HepG2 (cell line): ENCODE results near the gene SEPHS2. TPM values are rescaled to one million over a fixed set of nuclear protein-coding genes. Genes with fewer than 3 reads are reported as not detected.

Experiments used
- BORCS8-MEF2B ChIP-seq: sonication (generic); formaldehyde crosslinking; IDR thresholded peaks from 2 replicates; pipeline ENCODE4 v1.8.0; 2022; ENCODE audit warnings: mild to moderate bottlenecking, missing genetic modification reagents
- BRF2 ChIP-seq: sonication (generic); formaldehyde crosslinking; IDR thresholded peaks from 2 replicates; pipeline ENCODE4 v1.8.1; 2022; ENCODE audit warnings: mild to moderate bottlenecking, missing genetic modification reagents
- FOXP4 ChIP-seq: sonication (generic); formaldehyde crosslinking; IDR thresholded peaks from 2 replicates; pipeline ENCODE4 v1.4.0; 2020; ENCODE audit warnings: missing genetic modification reagents
- HOXD1 ChIP-seq: sonication (generic); formaldehyde crosslinking; IDR thresholded peaks from 2 replicates; pipeline ENCODE4 v1.5.0; 2020; ENCODE audit warnings: missing genetic modification reagents
- KDM1A ChIP-seq: IDR thresholded peaks from 2 replicates; pipeline ENCODE4 v1.6.1; 2016; ENCODE audit warnings: missing compliant biosample characterization
- KDM3A ChIP-seq: IDR thresholded peaks from 2 replicates; pipeline ENCODE4 v1.6.1; 2018; ENCODE audit warnings: low read depth, missing compliant biosample characterization
- MATR3 ChIP-seq: sonication (generic); formaldehyde crosslinking; IDR thresholded peaks from 2 replicates; pipeline ENCODE4 v1.4.0; 2020; ENCODE audit warnings: missing genetic modification reagents
- PAWR ChIP-seq: sonication (generic); formaldehyde crosslinking; IDR thresholded peaks from 2 replicates; pipeline ENCODE4 v1.4.0; 2020; ENCODE audit warnings: missing genetic modification reagents, mild to moderate bottlenecking, borderline replicate concordance
- SMARCE1 ChIP-seq: fragments of 450-650 bp; IDR thresholded peaks from 2 replicates; pipeline ENCODE4 v1.6.1; 2017; ENCODE audit warnings: borderline replicate concordance
- SNAPC2 ChIP-seq: sonication (generic); formaldehyde crosslinking; IDR thresholded peaks from 2 replicates; pipeline ENCODE4 v1.8.1; 2022; ENCODE audit warnings: mild to moderate bottlenecking, missing genetic modification reagents
- SRY ChIP-seq: sonication (generic); formaldehyde crosslinking; IDR thresholded peaks from 2 replicates; pipeline ENCODE4 v1.8.0; 2022; ENCODE audit warnings: mild to moderate bottlenecking, missing genetic modification reagents
- TEAD3 ChIP-seq: optimal IDR thresholded peaks from 2 replicates; pipeline ENCODE3; 2016; ENCODE audit warnings: borderline replicate concordance
- USF2 ChIP-seq, 2 experiments: sonication (generic) in 1 of 2; formaldehyde crosslinking in 1 of 2; IDR thresholded peaks; 2 replicates each; pipeline versions ENCODE4 v1.5.1 to v1.6.1; 2011 to 2020; ENCODE audit warnings: borderline replicate concordance in 1 of 2, low read depth in 1 of 2, low read length in 1 of 2, mild to moderate bottlenecking in 1 of 2, missing genetic modification reagents in 1 of 2, moderate library complexity in 1 of 2
- ZNF136 ChIP-seq: sonication (generic); formaldehyde crosslinking; IDR thresholded peaks from 2 replicates; pipeline ENCODE4 v1.8.1; 2022; ENCODE audit warnings: low read depth, mild to moderate bottlenecking, moderate library complexity, missing genetic modification reagents
- ZNF225 ChIP-seq: sonication (generic); formaldehyde crosslinking; IDR thresholded peaks from 2 replicates; pipeline ENCODE4 v1.4.0; 2020; ENCODE audit warnings: mild to moderate bottlenecking, missing genetic modification reagents
- ZNF431 ChIP-seq: sonication (generic); formaldehyde crosslinking; IDR thresholded peaks from 2 replicates; pipeline ENCODE4 v1.9.0; 2022; ENCODE audit warnings: missing genetic modification reagents, low read depth, mild to moderate bottlenecking, borderline replicate concordance
- ZNF775 ChIP-seq: sonication (generic); formaldehyde crosslinking; IDR thresholded peaks from 2 replicates; pipeline ENCODE4 v1.4.0; 2020; ENCODE audit warnings: missing genetic modification reagents, mild to moderate bottlenecking, moderate library complexity, borderline replicate concordance
- ZSCAN22 ChIP-seq: sonication (generic); formaldehyde crosslinking; IDR thresholded peaks from 2 replicates; pipeline ENCODE4 v1.4.0; 2020; ENCODE audit warnings: mild to moderate bottlenecking, missing genetic modification reagents
- polyA plus RNA-seq, 8 experiments: library from polyadenylated mRNA; depleted of rRNA in 3 of 8; stranded (reverse) in 7 of 8; unstranded in 1 of 8; fragments of >200 nt; fragmentation: Illumina TruSeq in 4 of 8; extraction: Trizol in 4 of 8; gene quantifications; 2 replicates each; pipeline versions ENCODE4 v1.2.1 to v1.2.3, GENCODE V29; 2011 to 2016; ENCODE audit warnings: low read depth in 4 of 8, missing spikeins in 1 of 8, mixed read lengths in 1 of 8; ENCODE audit not compliant: insufficient read depth in 1 of 8
- total RNA-seq, 5 experiments: library from RNA; depleted of rRNA; stranded (reverse); fragments of >200 nt; fragmentation: Illumina TruSeq; extraction: Trizol; gene quantifications; 2 replicates each; pipeline ENCODE4 v1.2.3, GENCODE V29; 2016; ENCODE audit warnings: low read depth in 1 of 5
- TF ChIP-seq, protein P1 (sequence below): sonication (generic); formaldehyde crosslinking; IDR thresholded peaks from 2 replicates; pipeline ENCODE4 v1.4.0; 2020; ENCODE audit warnings: mild to moderate bottlenecking, missing genetic modification reagents
- TF ChIP-seq, protein P2 (sequence below): sonication (generic); formaldehyde crosslinking; IDR thresholded peaks from 2 replicates; pipeline ENCODE4; 2020; ENCODE audit warnings: missing genetic modification reagents, mild to moderate bottlenecking, borderline replicate concordance

SEPHS2 gene
- total and polyA plus RNA-seq, 2 of the 13 experiments (the other 11 are each of a cell fraction or from before 2014, with no cell fraction given) = 20.7 to 127 TPM

- TF ChIP-seq USF2 (IDR thresholded peaks at IDR 0.05; ENCODE audit: low read depth, low read length) (no peak), USF2 (CRISPR knock-in tag; IDR thresholded peaks at IDR 0.05; ENCODE audit: borderline replicate concordance) (no peak; the same call in 1 of the 2 replicates), BRF2 (CRISPR knock-in tag) (no peak), BORCS8-MEF2B (no peak), ZNF225 (CRISPR knock-in tag) (0 out of 2 replicates have a peak, but pooled peaks have one; percentile 59), FOXP4 (CRISPR knock-in tag) (peak; percentile 94), TEAD3 (CRISPR knock-in tag) (peak; percentile 66), HOXD1 (CRISPR knock-in tag) (0 out of 2 replicates have a peak, but pooled peaks have one; percentile 28), SNAPC2 (CRISPR knock-in tag) (no peak), KDM3A (0 out of 2 replicates have a peak, but pooled peaks have one; percentile 15), KDM1A (CRISPR knock-in tag) (peak; percentile 95), SRY (CRISPR knock-in tag) (peak; percentile 38; the same call in 1 of the 2 replicates), SMARCE1 (no peak), ZSCAN22 (CRISPR knock-in tag) (no peak), ZNF775 (CRISPR knock-in tag) (no peak), ZNF136 (no peak), PAWR (CRISPR knock-in tag) (no peak), ZNF431 (CRISPR knock-in tag) (no peak), MATR3 (CRISPR knock-in tag) (no peak)
- TF ChIP-seq, protein P1, sequence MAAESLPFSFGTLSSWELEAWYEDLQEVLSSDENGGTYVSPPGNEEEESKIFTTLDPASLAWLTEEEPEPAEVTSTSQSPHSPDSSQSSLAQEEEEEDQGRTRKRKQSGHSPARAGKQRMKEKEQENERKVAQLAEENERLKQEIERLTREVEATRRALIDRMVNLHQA (CRISPR knock-in tag) = no peak
- TF ChIP-seq, protein P2, sequence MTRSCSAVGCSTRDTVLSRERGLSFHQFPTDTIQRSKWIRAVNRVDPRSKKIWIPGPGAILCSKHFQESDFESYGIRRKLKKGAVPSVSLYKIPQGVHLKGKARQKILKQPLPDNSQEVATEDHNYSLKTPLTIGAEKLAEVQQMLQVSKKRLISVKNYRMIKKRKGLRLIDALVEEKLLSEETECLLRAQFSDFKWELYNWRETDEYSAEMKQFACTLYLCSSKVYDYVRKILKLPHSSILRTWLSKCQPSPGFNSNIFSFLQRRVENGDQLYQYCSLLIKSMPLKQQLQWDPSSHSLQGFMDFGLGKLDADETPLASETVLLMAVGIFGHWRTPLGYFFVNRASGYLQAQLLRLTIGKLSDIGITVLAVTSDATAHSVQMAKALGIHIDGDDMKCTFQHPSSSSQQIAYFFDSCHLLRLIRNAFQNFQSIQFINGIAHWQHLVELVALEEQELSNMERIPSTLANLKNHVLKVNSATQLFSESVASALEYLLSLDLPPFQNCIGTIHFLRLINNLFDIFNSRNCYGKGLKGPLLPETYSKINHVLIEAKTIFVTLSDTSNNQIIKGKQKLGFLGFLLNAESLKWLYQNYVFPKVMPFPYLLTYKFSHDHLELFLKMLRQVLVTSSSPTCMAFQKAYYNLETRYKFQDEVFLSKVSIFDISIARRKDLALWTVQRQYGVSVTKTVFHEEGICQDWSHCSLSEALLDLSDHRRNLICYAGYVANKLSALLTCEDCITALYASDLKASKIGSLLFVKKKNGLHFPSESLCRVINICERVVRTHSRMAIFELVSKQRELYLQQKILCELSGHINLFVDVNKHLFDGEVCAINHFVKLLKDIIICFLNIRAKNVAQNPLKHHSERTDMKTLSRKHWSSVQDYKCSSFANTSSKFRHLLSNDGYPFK (CRISPR knock-in tag) = peak; percentile 45; the same call in 1 of the 2 replicates
Observed at GRCh38 chr16:30488764-30489605, 43.3 kb upstream of the SEPHS2 start (continued).
